Lower leg skin (tissue), 3 donors: ENCODE measurements around the gene ANK2.

Experiments used
- CTCF ChIP-seq, 3 donors: fragments of 450-650 bp; IDR thresholded peaks; one replicate each; pipeline ENCODE4 v1.5.1; 2016; ENCODE audit warnings: antibody characterized with exemption in 3 of 3, mild to moderate bottlenecking in 3 of 3, moderate library complexity in 2 of 3
- POLR2A ChIP-seq, 2 donors: fragments of 450-650 bp; IDR thresholded peaks; one replicate each; pipeline ENCODE4 v1.6.1; 2016 to 2017; ENCODE audit warnings: antibody characterized with exemption in 2 of 2, mild to moderate bottlenecking in 1 of 2, moderate library complexity in 1 of 2

- TF ChIP-seq POLR2A (IDR thresholded peaks at IDR 0.05): no peak
- no peak for TF ChIP-seq CTCF (IDR thresholded peaks at IDR 0.05)
Measured at GRCh38 chr4:113116414-113117357, 67.2 kb downstream of the ANK2 start.
